Neural progenitor cell (in vitro differentiated cells): ENCODE data around the gene MED12L. TPM values are rescaled to one million over a fixed set of nuclear protein-coding genes. Genes with fewer than 3 reads are reported as not detected.

Experiments
- DNase-seq: peaks from one replicate; pipeline ENCODE4 v3.0.0-alpha.2; 2016; ENCODE audit warnings: low spot score
- H2AFZ ChIP-seq: fragments of 200-600 bp; sonication (generic); replicated peaks from 2 replicates; pipeline ENCODE4 v1.6.1; 2016; ENCODE audit warnings: antibody characterized with exemption
- H3F3A ChIP-seq: fragments of 200-600 bp; sonication (generic); 2 replicates; pipeline ENCODE4 v1.6.1; 2016; ENCODE audit warnings: antibody characterized with exemption, low read depth
- H3K27ac ChIP-seq: fragments of 200-600 bp; sonication (generic); 2 replicates; pipeline ENCODE4 v1.5.1; 2016; ENCODE audit warnings: mild to moderate bottlenecking
- H3K27me3 ChIP-seq: fragments of 200-600 bp; sonication (generic); 2 replicates; pipeline ENCODE4 v1.6.1; 2016; ENCODE audit warnings: mild to moderate bottlenecking, moderate library complexity
- H3K36me3 ChIP-seq: fragments of 200-600 bp; sonication (generic); 2 replicates; pipeline ENCODE4 v1.5.1; 2016
- H3K4me1 ChIP-seq: fragments of 200-600 bp; sonication (generic); 2 replicates; pipeline ENCODE4 v1.6.1; 2016; ENCODE audit warnings: mixed run types
- H3K4me2 ChIP-seq: fragments of 200-600 bp; sonication (generic); 2 replicates; pipeline ENCODE4 v1.6.1; 2016
- H3K4me3 ChIP-seq: fragments of 200-600 bp; sonication (generic); 2 replicates; pipeline ENCODE4 v1.5.1; 2016
- H3K79me2 ChIP-seq: fragments of 200-600 bp; sonication (generic); 2 replicates; pipeline ENCODE4 v1.6.1; 2016; ENCODE audit warnings: low read depth
- H3K9ac ChIP-seq: fragments of 200-600 bp; sonication (generic); 2 replicates; pipeline ENCODE4 v1.6.1; 2016
- H3K9me3 ChIP-seq: fragments of 200-600 bp; sonication (generic); 2 replicates; pipeline ENCODE4 v1.5.1; 2016; ENCODE audit warnings: low read depth
- H4K20me1 ChIP-seq: fragments of 200-600 bp; sonication (generic); 2 replicates; pipeline ENCODE4 v1.6.1; 2016; ENCODE audit warnings: low read depth
- H3K27ac Mint-ChIP-seq: 3 replicates; pipeline ENCODE4 v1.8.0; 2021; ENCODE audit warnings: mixed read lengths
- H3K27me3 Mint-ChIP-seq: 2 replicates; pipeline ENCODE4 v1.8.0; 2022; ENCODE audit warnings: low read depth, mild to moderate bottlenecking, inconsistent platforms, moderate library complexity, mixed read lengths; ENCODE audit not compliant: insufficient read depth
- H3K36me3 Mint-ChIP-seq: 3 replicates; pipeline ENCODE4 v1.8.0; 2021; ENCODE audit warnings: mixed read lengths
- H3K4me1 Mint-ChIP-seq: 3 replicates; pipeline ENCODE4 v1.8.0; 2021; ENCODE audit warnings: mixed read lengths
- H3K4me3 Mint-ChIP-seq: 3 replicates; pipeline ENCODE4 v1.8.0; 2021; ENCODE audit warnings: mild to moderate bottlenecking, moderate library complexity, mixed read lengths
- H3K9me3 Mint-ChIP-seq: 3 replicates; pipeline ENCODE4 v1.8.0; 2020; ENCODE audit warnings: mixed read lengths
- EZH2 ChIP-seq: fragments of 200-600 bp; sonication (generic); IDR thresholded peaks from 2 replicates; pipeline ENCODE4 v1.6.1; 2017; ENCODE audit warnings: antibody characterized with exemption, mild to moderate bottlenecking, moderate library complexity
- EZH2phosphoT487 ChIP-seq: fragments of 200-600 bp; sonication (generic); IDR thresholded peaks from 2 replicates; pipeline ENCODE4 v1.6.1; 2017; ENCODE audit warnings: antibody characterized with exemption
- total RNA-seq: library from RNA; depleted of rRNA; stranded (reverse); fragments of >200 nt; gene quantifications from 2 replicates; pipeline ENCODE4 v1.2.3, GENCODE V29; 2015; ENCODE audit warnings: low replicate concordance
- TF ChIP-seq, protein P1 (sequence below): fragments of 200-600 bp; sonication (generic); IDR thresholded peaks from 2 replicates; pipeline ENCODE4 v1.5.1; 2017; ENCODE audit warnings: antibody characterized with exemption, mild to moderate bottlenecking

Gene MED12L
- total RNA-seq, 1 donor from 2014 or later = 16.5 TPM

DNA sequence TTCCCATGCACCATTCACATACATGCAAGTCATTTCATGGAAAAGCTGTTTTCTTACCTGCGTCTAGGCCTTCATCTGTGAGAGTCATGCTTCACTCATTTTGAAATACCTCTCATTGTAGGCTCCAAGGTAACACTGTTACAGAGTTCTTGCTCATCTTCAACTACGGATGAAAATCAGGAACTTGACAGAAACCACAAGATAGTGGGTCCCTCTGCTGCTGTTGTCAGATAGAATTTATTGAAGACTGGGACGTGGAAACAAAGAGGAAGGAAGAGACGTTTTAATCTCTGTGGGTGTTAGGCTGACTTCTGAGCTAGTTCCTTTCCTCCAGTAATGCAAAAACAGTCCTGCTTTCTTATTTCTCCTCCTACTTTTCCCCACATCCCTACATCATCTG is 192.8 kb downstream of the MED12L start, which contains the start of gene P2RY14:
TSS of gene P2RY14 (minus strand) at position 313 of the 400 bp plus-strand sequence. CDS start 64,226 bp downstream, outside the sequence.
- Mint-ChIP-seq H3K27me3 (peaks cover 4% of the 10 kb centered on the region), H3K27ac (no peak within 1 kb of the TSS), H3K4me1 (no peaks in the 10 kb centered on the region), H3K4me3 (no peak within 1 kb of the TSS), H3K9me3 (no peaks in the 10 kb centered on the region), H3K36me3 (no peaks in the 10 kb centered on the region)
- Histone ChIP-seq H3K79me2 (no peaks in the 10 kb centered on the region), H3K27me3 (no peaks in the 10 kb centered on the region), H3K9ac (no peak within 1 kb of the TSS), H3K4me3 (no peak within 1 kb of the TSS), H2AFZ (no peak within 1 kb of the TSS), H3K9me3 (no peaks in the 10 kb centered on the region), H3K4me1 (no peaks in the 10 kb centered on the region), H3K36me3 (no peaks in the 10 kb centered on the region), H3K27ac (no peak within 1 kb of the TSS), H3K4me2 (no peak within 1 kb of the TSS), H4K20me1 (no peaks in the 10 kb centered on the region), H3F3A (no peaks in the 10 kb centered on the region)
- TF ChIP-seq, protein P1, sequence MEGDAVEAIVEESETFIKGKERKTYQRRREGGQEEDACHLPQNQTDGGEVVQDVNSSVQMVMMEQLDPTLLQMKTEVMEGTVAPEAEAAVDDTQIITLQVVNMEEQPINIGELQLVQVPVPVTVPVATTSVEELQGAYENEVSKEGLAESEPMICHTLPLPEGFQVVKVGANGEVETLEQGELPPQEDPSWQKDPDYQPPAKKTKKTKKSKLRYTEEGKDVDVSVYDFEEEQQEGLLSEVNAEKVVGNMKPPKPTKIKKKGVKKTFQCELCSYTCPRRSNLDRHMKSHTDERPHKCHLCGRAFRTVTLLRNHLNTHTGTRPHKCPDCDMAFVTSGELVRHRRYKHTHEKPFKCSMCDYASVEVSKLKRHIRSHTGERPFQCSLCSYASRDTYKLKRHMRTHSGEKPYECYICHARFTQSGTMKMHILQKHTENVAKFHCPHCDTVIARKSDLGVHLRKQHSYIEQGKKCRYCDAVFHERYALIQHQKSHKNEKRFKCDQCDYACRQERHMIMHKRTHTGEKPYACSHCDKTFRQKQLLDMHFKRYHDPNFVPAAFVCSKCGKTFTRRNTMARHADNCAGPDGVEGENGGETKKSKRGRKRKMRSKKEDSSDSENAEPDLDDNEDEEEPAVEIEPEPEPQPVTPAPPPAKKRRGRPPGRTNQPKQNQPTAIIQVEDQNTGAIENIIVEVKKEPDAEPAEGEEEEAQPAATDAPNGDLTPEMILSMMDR = no peak
- TF ChIP-seq EZH2phosphoT487 (no peak), EZH2 (no peak)
- no peak for DNase-seq

DNA sequence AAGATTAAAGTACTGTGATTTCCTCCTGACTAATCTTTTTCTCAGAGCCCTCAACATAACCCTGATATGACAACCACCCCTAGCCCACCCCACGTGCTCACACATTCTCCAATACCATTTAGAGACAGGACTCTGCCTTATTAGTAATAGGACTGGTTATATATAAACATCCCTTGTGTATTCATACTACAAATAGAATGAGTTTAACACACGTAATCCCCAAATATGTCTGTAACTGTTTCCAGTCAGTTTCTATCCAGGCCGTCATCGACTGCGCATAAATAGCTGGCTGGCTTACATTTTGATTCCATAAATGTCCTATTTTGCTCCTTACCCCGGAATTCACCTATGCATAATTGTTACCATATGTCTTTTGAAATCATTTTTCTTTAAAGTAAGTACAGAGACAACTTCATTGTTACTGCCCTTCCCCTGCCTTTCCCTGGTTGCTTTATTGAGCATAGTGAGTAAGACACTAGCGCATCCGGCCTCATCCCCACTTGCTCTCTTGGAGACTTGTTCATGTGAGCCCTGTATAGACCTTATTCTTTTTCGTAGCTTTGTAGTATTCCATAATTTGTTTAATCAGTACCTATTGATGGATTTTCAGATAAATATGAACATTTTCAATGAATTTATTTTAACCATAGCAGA is 196.3 kb downstream of the MED12L start:
- Histone ChIP-seq H3K27ac (no peak overlapping the region), H3K27me3 (no peaks in the 10 kb centered on the region), H3K9ac (no peak overlapping the region), H3K4me1 (no peaks in the 10 kb centered on the region), H3K79me2 (no peaks in the 10 kb centered on the region), H3K4me2 (no peak overlapping the region), H3F3A (no peaks in the 10 kb centered on the region), H2AFZ (no peak overlapping the region), H3K4me3 (no peak overlapping the region), H3K9me3 (no peaks in the 10 kb centered on the region), H4K20me1 (no peaks in the 10 kb centered on the region), H3K36me3 (no peaks in the 10 kb centered on the region)
- TF ChIP-seq EZH2phosphoT487 (no peak), EZH2 (no peak)
- TF ChIP-seq, protein P1 = no peak
- DNase-seq = no peak
- peaks cover 5% of the 10 kb centered on the region for H3K4me1 Mint-ChIP-seq
- no peaks in the 10 kb centered on the region for H3K9me3 Mint-ChIP-seq
- peaks cover 2% of the 10 kb centered on the region for H3K27me3 Mint-ChIP-seq
- H3K36me3 Mint-ChIP-seq = no peaks in the 10 kb centered on the region
- H3K4me3 Mint-ChIP-seq = no peak overlapping the region
- no peak overlapping the region for H3K27ac Mint-ChIP-seq

GRCh38 chr3:151282921-151283320 is 197.5 kb downstream of the MED12L start:
- H3K4me1 ChIP-seq = no peaks in the 10 kb centered on the region
- H3K9me3 Mint-ChIP-seq = no peaks in the 10 kb centered on the region
- no peaks in the 10 kb centered on the region for H3K79me2 ChIP-seq
- H3K36me3 Mint-ChIP-seq = no peaks in the 10 kb centered on the region
- H3K36me3 ChIP-seq = no peaks in the 10 kb centered on the region
- H3K9me3 ChIP-seq = no peaks in the 10 kb centered on the region
- H3K27ac Mint-ChIP-seq = no peak overlapping the region
- peak; percentile 36 for DNase-seq
- H3K4me1 Mint-ChIP-seq = peaks cover 5% of the 10 kb centered on the region
- no peak overlapping the region for H3K4me3 Mint-ChIP-seq
- no peak overlapping the region for H3K9ac ChIP-seq
- no peak overlapping the region for H3K4me2 ChIP-seq
- no peaks in the 10 kb centered on the region for H3F3A ChIP-seq
- no peaks in the 10 kb centered on the region for H3K27me3 ChIP-seq
- no peak overlapping the region for H3K4me3 ChIP-seq
- peaks cover 2% of the 10 kb centered on the region for H3K27me3 Mint-ChIP-seq
- TF ChIP-seq, protein P1 = peak; percentile 76
- TF ChIP-seq EZH2 (no peak), EZH2phosphoT487 (no peak)
- H3K27ac ChIP-seq = no peak overlapping the region
- H4K20me1 ChIP-seq = no peaks in the 10 kb centered on the region
- no peak overlapping the region for H2AFZ ChIP-seq
